Breast epithelium (tissue), 4 donors: ENCODE results near the gene ANKRD23. TPM values are rescaled to one million over a fixed set of nuclear protein-coding genes. Genes with fewer than 3 reads are reported as not detected.
A peak's percentile ranks its signal among the peaks of the same experiment; 100 is the strongest.

Source experiments
- DNase-seq, 2 donors: peaks; one replicate each; pipeline ENCODE4 v3.0.0-alpha.2; 2019; ENCODE audit warnings: low spot score in 2 of 2
- H3K27ac ChIP-seq, 2 donors: fragments of 200-600 bp; sonication (generic) in 1 of 2; one replicate each; pipeline ENCODE4 v1.5.1; 2016 to 2019; ENCODE audit warnings: mild to moderate bottlenecking in 1 of 2
- H3K27me3 ChIP-seq, 2 donors: fragments of 200-600 bp; sonication (generic) in 1 of 2; one replicate each; pipeline versions ENCODE4 v1.5.1 to v1.6.0; 2017 to 2019; ENCODE audit warnings: control low read depth in 1 of 2, mild to moderate bottlenecking in 1 of 2
- H3K36me3 ChIP-seq: fragments of 200-600 bp; one replicate; pipeline ENCODE4 v1.5.1; 2019
- H3K4me1 ChIP-seq, 2 donors: fragments of 200-600 bp; sonication (generic); one replicate each; pipeline ENCODE4 v1.5.1; 2016 to 2019; ENCODE audit warnings: control low read depth in 1 of 2
- H3K4me3 ChIP-seq, 3 donors: fragments of 200-600 bp; sonication (generic); 1 replicate in 2 of 3; 2 replicates in 1 of 3; pipeline ENCODE4 v1.5.1; 2016 to 2019; ENCODE audit warnings: mild to moderate bottlenecking in 3 of 3, moderate library complexity in 2 of 3
- H3K9me3 ChIP-seq, 2 donors: fragments of 200-600 bp; sonication (generic) in 1 of 2; one replicate each; pipeline ENCODE4 v1.5.1; 2016 to 2019; ENCODE audit warnings: control low read depth in 1 of 2
- CTCF ChIP-seq, 3 donors: fragments of 450-650 bp; IDR thresholded peaks; one replicate each; pipeline ENCODE4 v1.5.1; 2016 to 2017; ENCODE audit warnings: antibody characterized with exemption in 3 of 3, mild to moderate bottlenecking in 3 of 3, moderate library complexity in 3 of 3
- POLR2A ChIP-seq: fragments of 450-650 bp; IDR thresholded peaks from one replicate; pipeline ENCODE4 v1.6.1; 2016; ENCODE audit warnings: antibody characterized with exemption, mild to moderate bottlenecking, moderate library complexity
- POLR2AphosphoS5 ChIP-seq, 3 donors: sonication (generic); formaldehyde crosslinking; IDR thresholded peaks; one replicate each; pipeline ENCODE4 v1.6.1; 2017; ENCODE audit warnings: antibody characterized with exemption in 3 of 3
- intact Hi-C: fragments of 100-400 bp; cut with DNase I; formaldehyde crosslinking; loops from one replicate; pipeline ENCODE4 v1.15.1; 2023; ENCODE audit warnings: low total_unique reads
- total RNA-seq, 3 donors: library from RNA; depleted of rRNA; stranded (reverse); fragments of >200 nt; gene quantifications; one replicate each; pipeline ENCODE4 v1.1.0, GENCODE V29; 2016

Gene ANKRD23
- total RNA-seq, 3 donors from 2014 or later: 3.5 to 9.4 (median 7.2) TPM

GRCh38 chr2:96867756-96868554 is 24.1 kb upstream of the ANKRD23 start:
- H3K27ac ChIP-seq: peak overlapping the region; percentile 94 to 96
- H3K4me3 ChIP-seq: peak overlapping the region; percentile 78 to 99 (median 92)
- H3K27me3 ChIP-seq: no peaks in the 10 kb centered on the region
- peaks cover 0 to 16% of the 10 kb centered on the region in 2 donors for H3K4me1 ChIP-seq
- no peak for DNase-seq
- intact Hi-C loops: loop anchor here (5.0 kb wide), 1 partner anchor 84 kb away; no protein-coding TSS in a partner anchor
- H3K36me3 ChIP-seq: no peaks in the 10 kb centered on the region
- H3K9me3 ChIP-seq: no peaks in the 10 kb centered on the region
- TF ChIP-seq POLR2A: no peak
- no peak for TF ChIP-seq POLR2AphosphoS5 (IDR thresholded peaks at IDR 0.05)
- no peak for TF ChIP-seq CTCF (IDR thresholded peaks at IDR 0.05)

DNA sequence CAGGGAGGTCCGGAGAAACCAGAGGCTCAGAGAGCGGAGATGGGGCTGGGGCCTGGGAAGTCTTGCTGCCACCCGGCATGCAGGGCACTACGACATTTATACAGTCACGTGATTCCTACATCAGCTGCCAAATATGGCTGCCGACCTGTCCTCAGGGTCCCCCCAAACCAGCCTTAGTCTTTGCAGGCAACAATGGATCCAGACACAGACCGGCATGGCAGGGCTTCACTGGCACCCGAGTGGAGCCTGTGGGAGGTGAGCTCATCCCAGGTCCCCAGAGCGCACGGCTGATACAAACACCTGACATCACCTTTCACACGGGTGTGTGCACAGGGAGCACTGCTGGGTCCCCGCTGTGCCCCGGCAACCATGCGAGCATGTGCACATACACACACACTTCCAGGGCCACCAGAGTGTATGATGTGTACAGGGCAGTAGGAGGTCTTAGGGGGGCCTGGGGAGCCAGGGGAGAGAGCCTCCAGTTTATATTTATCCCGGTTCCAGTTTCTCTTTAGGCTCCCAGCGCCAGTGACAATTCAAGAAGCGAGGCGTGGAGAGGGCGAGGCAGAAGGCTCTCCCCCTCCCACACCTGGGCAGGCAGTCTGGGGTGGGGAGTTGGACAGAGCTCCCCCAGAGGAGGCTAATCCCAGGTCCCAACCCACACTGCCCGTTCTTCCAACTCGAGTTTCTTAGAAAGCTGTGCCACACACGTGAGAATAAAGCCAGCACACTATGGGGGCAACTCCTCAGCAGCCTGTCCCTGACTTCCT is 23.4 kb upstream of the ANKRD23 start:
- Histone ChIP-seq H3K9me3 (no peaks in the 10 kb centered on the region), H3K4me3 (peak overlapping the region; percentile 78 to 99 (median 92)), H3K27me3 (no peaks in the 10 kb centered on the region), H3K27ac (peak overlapping the region; percentile 94 to 96), H3K4me1 (peaks cover 0 to 16% of the 10 kb centered on the region in 2 donors), H3K36me3 (no peaks in the 10 kb centered on the region)
- TF ChIP-seq CTCF (IDR thresholded peaks at IDR 0.05) (no peak), POLR2A (no peak), POLR2AphosphoS5 (IDR thresholded peaks at IDR 0.05) (no peak)
- DNase-seq: no peak
- intact Hi-C loops: loop anchor here (5.0 kb wide), 1 partner anchor 85 kb away; no protein-coding TSS in a partner anchor

GRCh38 chr2:96866586-96866985 is 22.8 kb upstream of the ANKRD23 start:
- DNase-seq: no peak
- H3K9me3 ChIP-seq: no peaks in the 10 kb centered on the region
- peak overlapping the region in 2 of 3 donors; percentile 92 to 99 for H3K4me3 ChIP-seq
- TF ChIP-seq POLR2A (no peak), CTCF (IDR thresholded peaks at IDR 0.05) (no peak), POLR2AphosphoS5 (IDR thresholded peaks at IDR 0.05) (no peak)
- no peaks in the 10 kb centered on the region for H3K36me3 ChIP-seq
- no peaks in the 10 kb centered on the region for H3K27me3 ChIP-seq
- peak overlapping the region in 1 of 2 donors; percentile 96 for H3K27ac ChIP-seq
- intact Hi-C loops: loop anchor here (5.0 kb wide), 1 partner anchor 86 kb away; no protein-coding TSS in a partner anchor
- H3K4me1 ChIP-seq: peaks cover 0 to 16% of the 10 kb centered on the region in 2 donors

GRCh38 chr2:96866149-96866548 is 22.3 kb upstream of the ANKRD23 start:
- Histone ChIP-seq H3K4me1 (peaks cover 0 to 16% of the 10 kb centered on the region in 2 donors), H3K9me3 (no peaks in the 10 kb centered on the region), H3K27ac (peak overlapping the region in 1 of 2 donors; percentile 96), H3K36me3 (no peaks in the 10 kb centered on the region), H3K27me3 (no peaks in the 10 kb centered on the region), H3K4me3 (peak overlapping the region in 1 of 3 donors; percentile 99)
- no peak for DNase-seq
- TF ChIP-seq CTCF (IDR thresholded peaks at IDR 0.05) (no peak), POLR2AphosphoS5 (IDR thresholded peaks at IDR 0.05) (no peak), POLR2A (no peak)
- intact Hi-C loops: loop anchor here (5.0 kb wide), 1 partner anchor 86 kb away; no protein-coding TSS in a partner anchor
